Measurements from ENCODE around the gene OR52D1.

OR52D1 gene

DNA sequence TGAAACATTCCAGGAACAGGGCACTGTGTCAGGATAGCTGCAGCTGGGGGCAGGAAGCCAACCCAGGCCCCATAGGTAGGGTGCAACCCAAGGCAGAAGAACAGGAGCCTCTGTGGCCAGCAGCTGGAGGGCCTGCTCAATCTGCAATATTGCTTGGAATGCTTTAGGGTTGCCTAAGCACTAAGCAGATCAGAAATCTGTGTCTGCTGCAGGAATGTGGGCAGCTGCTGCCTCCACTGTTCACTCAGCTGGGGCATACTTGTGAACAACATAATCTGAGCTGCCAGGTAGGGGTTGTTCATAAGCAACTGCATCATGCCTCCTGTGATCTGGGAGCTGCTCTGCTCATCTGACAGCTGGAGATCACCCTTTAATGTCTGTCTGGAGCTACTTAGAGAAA lies 26.4 kb downstream of the OR52D1 start:
- DNase-seq (ENCODE audit: low read depth) = no peak

DNA sequence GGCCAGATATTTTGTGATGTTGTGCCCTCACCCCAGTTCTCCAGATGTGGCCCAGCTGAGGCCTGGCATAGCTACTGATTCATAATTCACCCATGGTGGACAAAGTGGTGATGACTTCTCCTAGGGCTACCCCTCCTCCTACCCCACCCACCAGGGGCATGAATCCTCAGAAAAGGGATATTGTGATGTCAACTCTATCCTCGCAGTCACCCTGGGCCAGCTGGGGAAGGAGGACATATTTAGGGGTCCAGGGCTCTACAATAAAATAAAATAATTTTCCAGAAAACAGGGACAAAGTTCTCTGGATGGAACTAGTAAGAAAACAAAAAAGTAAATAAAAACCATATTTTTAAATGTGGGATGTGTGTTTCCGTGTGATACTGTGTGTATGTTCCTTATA lies 28.1 kb downstream of the OR52D1 start, which contains the start of gene UBQLNL:
Gene UBQLNL, minus strand, starts transcription at position 101 of the 400 bp plus-strand sequence. CDS start 258 bp downstream, outside the sequence.
- no peak for DNase-seq (ENCODE audit: low read depth)

DNA sequence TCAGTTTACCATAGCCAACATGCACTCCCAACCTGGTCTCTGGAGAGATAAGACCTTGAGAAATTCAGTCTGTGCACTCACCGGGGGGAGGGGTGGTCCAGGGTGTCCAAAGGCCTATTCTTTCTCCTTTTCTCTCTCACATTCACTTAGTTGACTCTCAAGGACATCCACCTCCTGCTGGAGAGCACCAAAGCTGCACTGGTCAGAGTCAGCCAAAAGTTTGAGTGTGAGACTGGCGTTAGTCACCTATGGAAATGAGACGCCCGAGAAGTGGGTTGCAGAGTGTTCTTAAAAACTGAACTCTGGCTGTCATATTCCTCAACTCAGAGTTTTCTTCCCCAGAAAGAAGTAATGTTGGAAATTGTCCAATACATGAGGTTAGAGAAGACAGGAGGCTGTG lies 33.1 kb downstream of the OR52D1 start:
- no peak for DNase-seq (ENCODE audit: low read depth)

- DNase-seq (ENCODE audit: low read depth) = no peak
Observed at GRCh38 chr11:5522308-5522707, 33.8 kb downstream of the OR52D1 start.

GRCh38 chr11:5524756-5525155 lies 36.3 kb downstream of the OR52D1 start:
- no peak for DNase-seq (ENCODE audit: low read depth)

DNA sequence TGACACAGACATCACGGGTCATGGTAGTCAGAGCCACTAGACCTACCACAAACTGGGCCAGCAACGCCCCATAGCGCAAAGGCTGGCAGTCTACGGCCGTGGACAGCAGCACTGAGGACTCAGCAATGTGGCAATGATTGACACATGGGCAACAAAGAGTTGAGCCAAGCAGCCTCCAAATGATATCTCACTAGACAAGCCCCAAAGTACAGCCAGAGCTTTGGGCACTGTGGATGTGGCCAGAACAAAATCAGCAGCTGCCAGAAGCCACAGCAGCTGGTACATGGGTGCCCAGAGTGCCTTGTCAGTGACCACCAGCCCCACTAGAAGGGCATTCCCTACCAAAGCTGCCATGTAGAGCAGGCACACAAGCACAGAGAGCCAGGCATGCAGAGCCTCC lies 39.2 kb downstream of the OR52D1 start:
- DNase-seq (ENCODE audit: low read depth) = no peak

GRCh38 chr11:5528495-5528894 lies 40.0 kb downstream of the OR52D1 start:
- no peak for DNase-seq (ENCODE audit: low read depth)

GRCh38 chr11:5531053-5531831 lies 42.8 kb downstream of the OR52D1 start:
- DNase-seq (ENCODE audit: low read depth) = no peak

GRCh38 chr11:5534046-5534445 lies 45.6 kb downstream of the OR52D1 start:
- no peak for DNase-seq (ENCODE audit: low read depth)

GRCh38 chr11:5536482-5536881 lies 48.0 kb downstream of the OR52D1 start:
- no peak for DNase-seq (ENCODE audit: low read depth)

Data from GM04504 (cell line).